Daoy (cell line): ENCODE measurements around the gene PAX3. TPM values are rescaled to one million over a fixed set of nuclear protein-coding genes. Genes with fewer than 3 reads are reported as not detected.

Experiments used
- DNase-seq: peaks from one replicate; pipeline ENCODE4 v3.0.0-alpha.2; 2015; ENCODE audit warnings: low read depth
- total RNA-seq: library from RNA; depleted of rRNA; stranded (reverse); fragments of >200 nt; shearing (Covaris generic); gene quantifications from 2 replicates; pipeline ENCODE4 v1.2.3, GENCODE V29; 2014

The PAX3 gene
- total RNA-seq, 1 experiment from 2014 or later = 15.7 TPM

- no peak for DNase-seq
These were observed 1.7 kb downstream of the PAX3 start for GRCh38 chr2:222296911-222297599.

- no peak for DNase-seq
These were observed 2.5 kb downstream of the PAX3 start for GRCh38 chr2:222296311-222296741.

GRCh38 chr2:222295368-222296062 is 3.3 kb downstream of the PAX3 start:
- no peak for DNase-seq

GRCh38 chr2:222294996-222295367 is 3.8 kb downstream of the PAX3 start:
- DNase-seq = no peak

GRCh38 chr2:222293660-222294630 is 4.9 kb downstream of the PAX3 start:
- no peak for DNase-seq

GRCh38 chr2:222292149-222293134 is 6.4 kb downstream of the PAX3 start:
- DNase-seq = no peak

GRCh38 chr2:222291485-222291841 is 7.3 kb downstream of the PAX3 start:
- no peak for DNase-seq

GRCh38 chr2:222290736-222291484 is 7.9 kb downstream of the PAX3 start:
- DNase-seq = peak; percentile 60

GRCh38 chr2:222290401-222290735 is 8.4 kb downstream of the PAX3 start:
- DNase-seq = no peak

GRCh38 chr2:222289278-222290160 is 9.3 kb downstream of the PAX3 start:
- no peak for DNase-seq

- DNase-seq = no peak
These were observed 10.1 kb downstream of the PAX3 start for GRCh38 chr2:222288590-222289277.

- DNase-seq = no peak
These were observed 10.8 kb downstream of the PAX3 start for GRCh38 chr2:222287862-222288479.

- no peak for DNase-seq
These were observed 14.3 kb downstream of the PAX3 start for GRCh38 chr2:222284466-222284865.

- no peak for DNase-seq
These were observed 15.2 kb downstream of the PAX3 start for GRCh38 chr2:222283634-222284033.

- DNase-seq = no peak
These were observed 17.3 kb downstream of the PAX3 start for GRCh38 chr2:222281506-222281905.

- DNase-seq = no peak
These were observed 18.0 kb downstream of the PAX3 start for GRCh38 chr2:222280795-222281194.

GRCh38 chr2:222272446-222273015 is 26.3 kb downstream of the PAX3 start:
- no peak for DNase-seq

- no peak for DNase-seq
These were observed 26.9 kb downstream of the PAX3 start for GRCh38 chr2:222271854-222272253.
